DMS114 treated with DMSO at 0.1 percent for 48 hours (cell line): ENCODE measurements around the gene FAM135A.
A peak's percentile ranks its signal among the peaks of the same experiment; 100 is the strongest.

Experiments
- DNase-seq: peaks from one replicate; lab custom pipeline; 2025; ENCODE audit not compliant: unreplicated experiment; lab: John Stamatoyannopoulos, UW

Gene FAM135A

DNA sequence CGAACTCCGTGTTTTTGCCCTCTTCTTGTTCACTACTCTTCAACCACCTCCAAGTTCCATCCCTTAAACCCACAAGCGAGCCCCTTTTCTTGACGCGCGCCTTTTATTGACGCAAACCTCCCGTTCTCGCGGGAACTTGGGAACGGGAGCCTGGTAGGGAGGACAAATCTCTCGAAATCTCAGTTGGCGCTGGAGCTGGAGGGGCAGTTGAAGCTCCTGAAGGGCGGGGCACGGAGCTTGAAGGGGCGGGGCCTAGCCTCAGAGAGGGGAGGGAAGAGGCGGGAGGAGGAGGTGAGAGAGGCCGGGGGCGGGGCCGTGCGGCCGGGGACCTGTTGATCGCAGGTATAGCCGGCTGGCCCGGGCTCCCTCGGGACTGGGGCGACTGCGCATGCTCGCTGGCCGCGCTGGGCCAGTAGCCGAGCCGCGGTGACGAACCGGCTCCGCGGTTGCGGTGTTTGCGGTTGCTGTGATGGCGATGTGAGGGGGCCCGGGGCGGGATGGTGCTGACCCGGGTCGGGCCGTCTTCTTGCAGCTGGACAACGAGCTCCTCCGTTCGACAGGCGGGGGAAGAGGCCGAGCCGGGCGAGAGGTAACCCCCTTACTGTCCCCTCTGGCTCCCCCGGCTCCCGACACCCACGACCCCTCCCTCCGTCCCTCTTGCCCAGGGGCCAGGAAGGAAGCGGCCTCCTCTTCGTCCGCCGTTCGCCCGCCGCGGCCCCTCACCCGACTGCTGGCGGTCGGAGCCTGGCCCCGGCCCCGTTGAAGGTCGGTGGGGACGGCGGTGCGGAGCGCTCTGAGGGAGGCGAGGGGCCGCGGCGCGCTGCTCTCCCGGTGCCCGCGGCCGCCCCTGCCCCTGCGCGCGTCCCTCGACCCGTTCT, at the start of gene FAM135A:
Gene FAM135A (plus strand): TSS at position 395 of the 878 bp plus-strand sequence. CDS start 14,835 bp downstream, outside the sequence.
- peak; percentile 91 for DNase-seq

- no peak for DNase-seq
Measured at GRCh38 chr6:70363741-70364493, 49.4 kb upstream of the FAM135A start.

- DNase-seq = peak; percentile 61
Measured at GRCh38 chr6:70369332-70369950, 43.9 kb upstream of the FAM135A start.

DNA sequence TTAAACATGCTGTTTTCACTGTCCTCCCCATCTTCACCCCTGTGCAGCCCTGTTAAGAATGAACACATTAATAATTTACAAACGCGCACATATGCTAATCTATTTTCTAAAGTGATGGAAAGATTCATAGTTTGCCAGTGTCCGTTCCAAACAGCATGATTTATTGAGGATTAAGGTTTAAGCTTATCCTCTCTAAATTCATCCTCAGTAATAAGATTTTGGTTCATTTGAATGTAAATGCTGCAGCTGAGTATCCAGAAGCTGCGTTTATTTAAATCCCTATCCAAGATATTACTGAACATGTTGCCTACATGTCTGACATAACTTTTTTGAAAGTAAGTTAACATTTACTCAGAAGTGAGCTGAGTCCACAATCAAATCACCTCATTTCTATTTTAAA, 42.8 kb upstream of the FAM135A start:
- no peak for DNase-seq

- peak; percentile 52 for DNase-seq
Measured at GRCh38 chr6:70371454-70372105, 41.7 kb upstream of the FAM135A start.

DNA sequence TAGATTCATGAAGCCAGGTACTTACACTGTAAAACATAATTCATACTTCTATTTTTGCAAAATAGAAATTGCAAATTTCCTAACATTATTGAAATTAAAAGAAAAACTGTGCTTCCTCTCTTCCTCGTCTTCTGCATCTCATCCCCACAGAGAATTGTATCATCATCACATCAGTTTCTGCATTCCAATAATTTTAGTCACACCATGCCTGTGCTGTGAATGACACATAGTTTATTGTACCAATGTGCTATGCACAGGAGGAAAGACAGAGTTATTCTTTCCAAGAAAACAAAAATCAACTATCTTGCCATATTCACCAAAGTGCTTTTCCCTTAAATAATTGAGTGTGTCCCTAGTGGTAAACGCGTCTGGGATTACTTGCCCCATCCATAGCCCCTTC, 38.1 kb upstream of the FAM135A start:
- no peak for DNase-seq

DNA sequence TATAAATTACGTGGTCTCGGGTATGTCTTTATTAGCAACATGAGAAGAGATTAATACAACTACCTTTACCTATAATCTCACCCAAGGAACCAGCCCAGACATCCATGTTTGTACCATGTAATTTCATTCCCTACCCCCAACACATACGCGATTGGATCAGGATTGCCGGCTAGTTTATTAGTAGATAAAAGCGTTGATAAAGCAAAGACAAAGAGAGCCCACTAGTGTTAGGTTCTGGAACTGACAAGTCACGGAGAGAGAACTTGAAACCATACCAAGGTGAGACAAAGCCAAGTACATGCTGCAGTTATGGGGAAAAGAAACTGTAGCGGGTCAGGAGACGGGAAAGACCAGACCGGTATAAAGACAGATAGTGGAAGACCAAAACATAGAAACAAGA, 37.4 kb upstream of the FAM135A start:
- no peak for DNase-seq

GRCh38 chr6:70376628-70377027, 36.7 kb upstream of the FAM135A start:
- no peak for DNase-seq

- DNase-seq = no peak
Measured at GRCh38 chr6:70377372-70377771, 35.9 kb upstream of the FAM135A start.

DNA sequence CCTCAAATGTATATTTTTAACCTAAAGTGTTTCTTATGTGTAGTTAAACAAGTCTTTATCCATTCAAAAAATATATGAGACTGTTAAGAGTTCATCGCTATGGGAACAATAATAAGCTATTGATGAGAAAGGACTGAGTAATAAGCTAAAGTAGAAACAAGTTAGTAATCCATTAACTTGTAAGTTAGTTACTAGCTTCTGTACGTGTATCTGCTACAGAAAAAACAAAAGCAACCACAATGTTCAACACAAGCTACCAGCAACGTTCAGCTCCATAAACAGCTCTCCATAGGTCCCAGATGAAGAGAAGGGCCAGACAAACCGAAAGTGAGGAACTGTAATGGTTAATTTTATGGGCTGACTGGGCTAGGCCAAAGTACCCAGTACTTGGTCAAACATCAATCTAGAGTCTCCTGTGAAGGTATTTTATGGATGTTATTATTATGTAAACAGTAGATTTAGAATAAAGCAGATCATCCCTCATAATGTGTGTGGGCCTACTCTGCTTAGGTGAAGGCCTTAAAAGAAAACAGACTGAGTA, 33.8 kb upstream of the FAM135A start:
- no peak for DNase-seq

DNA sequence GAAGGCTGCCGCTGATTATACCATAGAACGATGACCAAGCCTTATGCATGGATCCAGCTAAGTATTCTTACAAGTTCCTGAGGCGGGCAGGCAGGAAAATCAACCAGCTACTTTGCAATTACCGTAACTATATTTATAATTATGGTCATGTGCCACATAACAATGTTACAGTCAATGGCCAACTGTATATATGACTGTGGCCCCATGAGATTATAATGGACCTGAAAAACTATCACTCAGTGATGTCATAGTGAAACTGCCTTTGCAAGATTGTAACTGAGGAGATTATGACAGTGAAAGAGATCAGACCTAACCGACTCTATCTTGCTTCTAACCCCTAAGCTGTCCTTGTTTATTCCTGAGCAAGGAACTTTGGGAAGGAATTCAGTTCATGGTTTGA, 33.1 kb upstream of the FAM135A start:
- no peak for DNase-seq

GRCh38 chr6:70380771-70381416, 32.4 kb upstream of the FAM135A start:
- DNase-seq = no peak

GRCh38 chr6:70381417-70381782, 31.9 kb upstream of the FAM135A start:
- no peak for DNase-seq

DNA sequence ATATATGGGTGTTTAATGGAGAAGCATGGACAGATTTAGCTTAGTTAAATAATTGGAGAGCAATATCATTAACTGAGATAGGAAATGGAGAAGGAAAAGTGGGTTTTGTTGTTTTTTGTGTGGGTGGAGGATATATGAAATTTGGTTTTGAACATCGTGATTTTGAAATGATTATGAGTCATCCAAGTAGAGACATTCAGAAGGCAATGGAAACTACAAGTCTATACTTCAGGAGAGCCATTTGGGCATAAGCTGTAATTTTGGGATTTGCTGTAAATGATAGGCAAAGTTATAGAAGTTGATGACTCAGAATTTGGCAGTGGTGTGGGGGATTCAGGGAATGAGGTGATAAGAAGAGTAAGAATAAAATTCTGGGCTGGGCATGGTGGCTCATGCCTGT, 27.4 kb upstream of the FAM135A start:
- DNase-seq = no peak

DNA sequence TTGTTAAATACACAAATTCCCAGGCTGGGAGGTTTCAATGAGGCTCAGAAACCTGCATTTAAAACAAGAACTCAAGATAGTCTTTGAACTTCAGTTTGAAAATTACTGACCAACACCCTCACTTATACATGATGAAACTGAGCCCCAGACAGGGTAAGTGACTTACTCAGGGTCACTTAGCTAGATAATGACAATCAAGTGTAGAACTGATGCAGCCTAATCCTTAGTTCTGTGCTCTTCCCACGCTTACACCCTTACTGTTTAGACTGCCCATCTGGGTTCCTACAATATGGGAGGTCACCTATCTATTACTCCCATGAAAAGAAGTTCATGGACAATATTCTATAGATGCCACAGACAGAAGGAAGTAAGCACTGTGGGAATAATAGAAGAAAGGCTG, 24.5 kb upstream of the FAM135A start:
- no peak for DNase-seq

DNA sequence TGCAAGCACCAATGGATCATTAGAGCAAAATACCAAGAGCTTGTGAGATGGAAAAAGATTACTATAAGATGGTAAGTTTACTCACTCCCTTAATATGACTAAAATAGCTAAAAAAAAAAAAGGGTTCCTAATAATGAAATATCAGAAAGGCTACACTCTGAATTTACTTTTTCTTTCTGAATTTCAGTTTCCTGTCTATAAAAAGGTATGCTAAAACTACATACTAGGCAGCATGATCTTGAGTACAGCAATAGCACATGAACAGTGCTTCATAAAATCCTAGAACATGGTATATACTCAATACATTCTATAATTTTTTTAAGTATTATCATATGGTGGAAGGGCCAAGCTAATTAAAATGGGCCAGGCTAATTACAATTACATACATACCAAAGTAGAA, 24.0 kb upstream of the FAM135A start:
- no peak for DNase-seq

- no peak for DNase-seq
Measured at GRCh38 chr6:70390067-70390466, 23.2 kb upstream of the FAM135A start.

- no peak for DNase-seq
Measured at GRCh38 chr6:70391492-70391891, 21.8 kb upstream of the FAM135A start.

DNA sequence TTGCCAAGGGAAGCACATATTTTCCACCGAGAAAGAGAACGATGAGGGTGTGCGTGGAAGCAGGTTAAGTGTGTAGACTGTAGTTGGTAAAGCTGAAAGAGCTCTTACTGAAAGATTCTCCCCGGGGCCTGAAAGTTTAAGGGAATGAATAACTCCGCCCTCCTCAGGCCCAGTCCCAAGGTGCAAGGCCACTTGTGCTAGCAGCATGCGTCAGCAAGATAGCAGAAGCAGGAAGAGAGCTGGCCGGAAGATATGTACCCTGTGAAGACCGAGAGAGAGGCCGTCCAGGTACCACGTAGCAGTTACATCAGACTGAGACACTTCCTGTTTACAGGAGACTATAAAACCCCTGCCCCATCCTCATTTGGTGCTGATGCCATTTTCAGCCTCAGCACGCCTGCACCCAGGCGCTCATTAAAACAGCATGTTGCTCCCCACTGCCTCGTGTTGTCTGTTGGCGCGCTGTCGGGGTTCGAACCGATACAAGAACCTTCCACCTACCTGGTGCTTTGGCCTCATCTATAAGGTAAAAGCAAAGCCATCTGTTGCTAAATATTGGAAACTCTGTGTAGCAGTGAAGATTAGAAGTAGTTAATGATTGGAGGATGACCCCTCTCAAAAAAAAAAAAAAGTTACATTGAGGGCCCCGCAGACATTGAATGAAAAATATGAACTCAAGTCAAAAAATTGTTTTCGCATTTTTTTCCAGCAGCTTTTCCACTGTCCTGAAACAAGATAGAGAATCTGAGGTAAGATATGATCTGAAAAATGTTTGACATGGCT, 18.6 kb upstream of the FAM135A start:
- DNase-seq = no peak

DNA sequence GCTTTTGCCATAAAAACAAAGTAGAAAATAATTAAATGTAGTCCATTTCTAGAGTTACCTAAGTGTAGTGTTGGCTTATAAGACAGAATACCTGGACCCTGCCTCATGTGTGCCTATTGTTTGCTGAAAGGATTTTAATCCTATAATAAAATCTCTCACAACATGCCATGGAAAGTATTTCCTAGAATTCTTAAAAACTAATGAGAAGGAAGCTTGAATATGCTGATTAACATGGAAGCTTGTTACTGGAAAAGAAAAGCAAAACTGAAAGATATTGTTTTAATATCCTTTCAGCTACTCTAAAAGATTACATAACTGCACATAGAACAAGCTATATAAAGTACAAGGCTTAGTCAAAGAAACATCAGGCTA, 18.0 kb upstream of the FAM135A start:
- DNase-seq = no peak
